Left ventricle myocardium inferior (tissue), 1 donor: Measurements from ENCODE around the gene HLCS. TPM values are rescaled to one million over a fixed set of nuclear protein-coding genes. Genes with fewer than 3 reads are reported as not detected.

Source experiments
- DNase-seq: peaks from one replicate; pipeline ENCODE4 v3.0.0-alpha.2; 2020
- H3K27ac ChIP-seq: fragments of 200-600 bp; replicated peaks from 2 replicates; pipeline ENCODE4 v1.8.0; 2021
- H3K27me3 ChIP-seq: fragments of 200-600 bp; 2 replicates; pipeline ENCODE4 v1.8.0; 2021; ENCODE audit warnings: low read depth
- H3K36me3 ChIP-seq: fragments of 200-600 bp; 2 replicates; pipeline ENCODE4 v1.8.0; 2021
- H3K4me1 ChIP-seq: fragments of 200-600 bp; 2 replicates; pipeline ENCODE4 v1.8.0; 2021
- H3K4me3 ChIP-seq: fragments of 200-600 bp; 2 replicates; pipeline ENCODE4 v1.8.0; 2021; ENCODE audit warnings: mild to moderate bottlenecking, moderate library complexity
- H3K9me3 ChIP-seq: fragments of 200-600 bp; replicated peaks from 2 replicates; pipeline ENCODE4 v1.8.0; 2021
- CTCF ChIP-seq: fragments of 200-600 bp; IDR thresholded peaks from 2 replicates; pipeline ENCODE4 v1.8.0; 2021; ENCODE audit warnings: antibody characterized with exemption, mild to moderate bottlenecking, borderline replicate concordance
- intact Hi-C: fragments of 100-400 bp; cut with micrococcal nuclease; formaldehyde crosslinking; loops from one replicate; pipeline ENCODE4 v1.11.0; 2022
- total RNA-seq: library from RNA; stranded (reverse); fragmentation: NEBNext Ultra II Directional; extraction: Animal tissue kit (Norgen Biotek cat#: 25700); gene quantifications from one replicate; pipeline ENCODE4 v1.2.1, GENCODE V29; 2021
- donor health status: DM: no; HTN: yes; CAD: no; lungs with severe emphysema.

Gene HLCS
- total RNA-seq, 1 donor from 2014 or later, result 5.3 TPM

DNA sequence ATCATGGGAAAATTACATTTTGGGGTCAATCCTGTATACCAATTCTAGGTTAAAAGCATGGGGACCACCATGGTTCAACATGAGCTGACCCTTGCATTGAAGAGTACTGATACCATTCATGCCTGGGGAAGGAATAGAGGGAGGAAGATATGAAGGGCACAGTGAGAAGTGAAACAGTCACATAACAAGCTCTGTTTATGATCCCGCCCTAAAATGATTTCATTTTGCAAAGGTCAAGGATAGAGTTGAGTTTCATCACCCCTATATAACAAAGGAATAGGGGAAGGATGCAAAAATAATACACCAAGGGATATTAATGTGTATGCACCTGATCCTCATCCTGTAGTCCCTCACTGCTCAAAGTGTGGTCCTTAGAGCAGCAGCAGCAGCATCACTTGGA lies 2.5 kb upstream of the HLCS start:
- intact Hi-C loops, result no loop called here
- Histone ChIP-seq H3K4me1 (peaks cover 18% of the 10 kb centered on the region), H3K36me3 (no peaks in the 10 kb centered on the region), H3K27me3 (no peaks in the 10 kb centered on the region), H3K4me3 (no peak overlapping the region), H3K9me3 (no peaks in the 10 kb centered on the region), H3K27ac (no peak overlapping the region)
- no peak for TF ChIP-seq CTCF
- DNase-seq, result no peak

DNA sequence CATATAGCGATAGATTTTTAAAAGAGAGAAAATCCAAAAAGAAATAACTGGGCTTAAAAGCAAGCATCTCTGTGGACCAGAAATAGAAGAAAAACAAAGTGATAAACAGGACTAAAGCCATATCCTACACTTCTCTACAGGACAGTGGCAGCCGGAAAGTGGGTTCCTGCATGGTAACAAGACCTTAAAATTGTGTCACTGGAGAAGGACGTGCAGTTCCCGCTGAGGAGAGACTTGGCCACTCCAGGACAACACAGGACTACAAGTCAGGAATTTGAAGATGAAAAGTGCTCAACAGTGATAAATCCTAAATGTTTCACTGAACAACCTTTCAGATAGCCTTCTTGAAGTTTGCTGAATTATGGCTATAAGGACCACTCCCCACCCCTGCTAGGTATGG lies 1.9 kb upstream of the HLCS start:
- Histone ChIP-seq H3K4me3 (no peak overlapping the region), H3K9me3 (no peaks in the 10 kb centered on the region), H3K36me3 (no peaks in the 10 kb centered on the region), H3K27me3 (no peaks in the 10 kb centered on the region), H3K27ac (no peak overlapping the region), H3K4me1 (peaks cover 18% of the 10 kb centered on the region)
- intact Hi-C loops, result no loop called here
- no peak for TF ChIP-seq CTCF
- DNase-seq, result no peak

DNA sequence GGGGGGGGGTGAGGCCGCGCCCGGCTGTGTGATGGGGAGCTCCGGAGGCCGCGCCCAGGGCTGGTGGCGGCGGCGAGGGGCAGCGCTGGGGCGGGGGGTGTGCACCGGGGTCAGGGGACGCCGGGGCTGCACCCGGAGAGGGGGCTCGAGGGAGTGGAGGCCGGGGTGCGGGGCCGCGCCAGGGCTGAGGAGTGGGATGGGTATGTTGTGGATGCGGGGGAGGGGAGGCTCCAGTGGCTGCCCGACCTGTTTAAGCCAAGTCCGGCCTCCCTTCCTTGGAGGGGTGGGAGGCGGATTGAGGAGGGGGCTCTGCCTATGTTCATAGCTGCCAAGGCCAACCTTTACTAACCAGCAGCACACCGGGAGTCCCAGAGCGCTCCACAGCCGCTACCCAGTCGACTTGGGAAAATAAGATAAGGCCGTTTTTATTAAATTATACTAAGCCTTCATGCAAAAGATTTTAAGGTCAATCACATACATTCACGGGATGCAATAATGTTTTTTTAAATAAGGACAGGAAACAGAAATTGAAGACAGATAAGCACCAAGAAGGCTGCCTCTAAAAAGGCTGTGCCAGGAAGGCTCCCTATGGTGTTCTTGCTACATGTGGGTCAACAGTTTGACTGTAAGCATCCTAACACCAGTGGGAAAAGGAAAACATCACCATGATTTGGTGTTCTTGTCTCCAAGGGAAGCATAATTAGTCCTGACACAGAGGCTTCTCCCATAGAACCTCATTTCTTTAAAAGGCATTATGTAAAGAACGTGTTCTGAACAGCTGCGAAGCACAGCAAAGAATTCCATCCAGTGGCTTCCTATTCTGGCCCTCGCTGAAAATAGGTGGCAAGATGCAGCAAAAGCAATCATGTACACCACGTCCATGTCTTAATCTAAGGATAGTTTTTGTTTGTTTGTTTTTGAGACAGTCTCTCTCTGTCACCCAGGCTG lies 626 bp upstream of the HLCS start:
- no peak for DNase-seq
- Histone ChIP-seq H3K27me3 (no peaks in the 10 kb centered on the region), H3K4me3 (peak overlapping the region; percentile 83), H3K9me3 (no peaks in the 10 kb centered on the region), H3K36me3 (no peaks in the 10 kb centered on the region), H3K27ac (peak overlapping the region; percentile 80), H3K4me1 (peaks cover 18% of the 10 kb centered on the region)
- intact Hi-C loops, result no loop called here
- TF ChIP-seq CTCF, result no peak

DNA sequence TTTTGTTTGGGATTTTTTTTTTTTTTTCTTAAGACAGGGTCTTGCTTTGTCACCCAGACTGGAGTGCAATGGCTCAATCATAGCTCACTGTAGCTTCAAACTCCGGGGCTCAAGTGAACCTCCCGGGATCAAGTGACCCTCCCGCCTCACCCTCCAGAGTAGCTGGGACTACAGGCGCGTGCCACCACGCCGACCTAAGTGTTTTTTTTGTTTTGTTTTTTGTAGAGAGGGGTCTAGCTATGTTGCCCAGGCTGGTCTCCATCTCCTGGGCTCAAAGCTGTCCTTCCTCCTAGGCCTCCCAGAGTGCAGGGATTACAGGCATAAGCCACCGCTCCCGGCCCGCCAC lies 776 bp downstream of the HLCS start:
- intact Hi-C loops, result no loop called here
- DNase-seq, result no peak
- Histone ChIP-seq H3K9me3 (no peaks in the 10 kb centered on the region), H3K4me1 (peaks cover 18% of the 10 kb centered on the region), H3K27ac (peak overlapping the region; percentile 76), H3K27me3 (no peaks in the 10 kb centered on the region), H3K36me3 (peaks cover 9% of the 10 kb centered on the region), H3K4me3 (peak overlapping the region; percentile 83)
- TF ChIP-seq CTCF, result no peak

GRCh38 chr21:36964827-36965719 lies 1.4 kb downstream of the HLCS start:
- peak overlapping the region; percentile 83 for H3K4me3 ChIP-seq
- H3K9me3 ChIP-seq, result no peaks in the 10 kb centered on the region
- intact Hi-C loops, result no loop called here
- peaks cover 18% of the 10 kb centered on the region for H3K4me1 ChIP-seq
- TF ChIP-seq CTCF, result no peak
- H3K27me3 ChIP-seq, result no peaks in the 10 kb centered on the region
- no peak overlapping the region for H3K27ac ChIP-seq
- peaks cover 16% of the 10 kb centered on the region for H3K36me3 ChIP-seq
- DNase-seq, result no peak
